NB4 (cell line): ENCODE results near the gene KANSL3.

ENCODE experiments used
- DNase-seq: peaks from one replicate; pipeline ENCODE4 v3.0.0; 2010; ENCODE audit warnings: low read depth
- H3K4me3 ChIP-seq: one replicate; pipeline ENCODE4 v1.5.1; 2011; ENCODE audit warnings: mild to moderate bottlenecking, low read depth, low read length, moderate library complexity
- MYC ChIP-seq: IDR thresholded peaks from 2 replicates; pipeline ENCODE4 v1.6.1; 2011; ENCODE audit warnings: low read depth, low read length
- POLR2A ChIP-seq: IDR thresholded peaks from 2 replicates; pipeline ENCODE4 v1.6.1; 2011; ENCODE audit warnings: mild to moderate bottlenecking; ENCODE audit not compliant: insufficient read length; ENCODE audit errors: extremely low read depth
- TF ChIP-seq, protein P1 (sequence below): IDR thresholded peaks from one replicate; pipeline ENCODE4 v1.5.1; 2012; ENCODE audit warnings: low read depth, low read length
- TF ChIP-seq, protein P2 (sequence below): IDR thresholded peaks from 2 replicates; pipeline ENCODE4 v1.6.1; 2011; ENCODE audit warnings: low read depth, low read length

Gene KANSL3

DNA sequence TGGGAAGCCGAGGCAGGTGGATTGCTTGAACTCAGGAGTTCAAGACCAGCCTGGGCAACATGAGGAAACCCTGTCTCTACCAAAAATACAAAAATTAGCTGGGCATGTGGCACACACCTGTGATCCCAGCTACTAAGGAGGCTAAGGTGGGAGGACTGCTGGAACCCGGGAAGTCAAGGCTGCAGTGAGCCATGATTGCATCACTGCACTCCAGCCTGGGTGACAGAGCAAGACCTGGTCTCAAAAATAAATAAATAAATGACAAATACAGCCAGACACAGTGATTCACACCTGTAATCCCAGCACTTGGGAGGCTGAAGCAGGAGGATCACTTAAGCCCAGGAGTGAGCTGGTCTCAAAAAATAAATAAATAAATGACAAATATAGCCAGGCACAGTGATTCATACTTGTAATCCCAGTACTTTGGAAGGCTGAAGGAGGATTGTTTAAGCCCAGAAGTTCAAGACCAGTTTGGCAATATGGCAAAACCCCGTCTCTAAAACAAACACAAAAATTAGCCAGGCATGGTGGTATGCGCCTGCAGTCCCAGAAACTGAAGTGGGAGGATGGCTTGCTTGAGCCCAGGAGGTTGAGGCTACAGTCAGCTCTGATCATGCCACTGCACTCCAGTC is 6.2 kb downstream of the KANSL3 start:
- H3K4me3 ChIP-seq: no peak overlapping the region
- no peak for TF ChIP-seq POLR2A
- TF ChIP-seq, protein P1, sequence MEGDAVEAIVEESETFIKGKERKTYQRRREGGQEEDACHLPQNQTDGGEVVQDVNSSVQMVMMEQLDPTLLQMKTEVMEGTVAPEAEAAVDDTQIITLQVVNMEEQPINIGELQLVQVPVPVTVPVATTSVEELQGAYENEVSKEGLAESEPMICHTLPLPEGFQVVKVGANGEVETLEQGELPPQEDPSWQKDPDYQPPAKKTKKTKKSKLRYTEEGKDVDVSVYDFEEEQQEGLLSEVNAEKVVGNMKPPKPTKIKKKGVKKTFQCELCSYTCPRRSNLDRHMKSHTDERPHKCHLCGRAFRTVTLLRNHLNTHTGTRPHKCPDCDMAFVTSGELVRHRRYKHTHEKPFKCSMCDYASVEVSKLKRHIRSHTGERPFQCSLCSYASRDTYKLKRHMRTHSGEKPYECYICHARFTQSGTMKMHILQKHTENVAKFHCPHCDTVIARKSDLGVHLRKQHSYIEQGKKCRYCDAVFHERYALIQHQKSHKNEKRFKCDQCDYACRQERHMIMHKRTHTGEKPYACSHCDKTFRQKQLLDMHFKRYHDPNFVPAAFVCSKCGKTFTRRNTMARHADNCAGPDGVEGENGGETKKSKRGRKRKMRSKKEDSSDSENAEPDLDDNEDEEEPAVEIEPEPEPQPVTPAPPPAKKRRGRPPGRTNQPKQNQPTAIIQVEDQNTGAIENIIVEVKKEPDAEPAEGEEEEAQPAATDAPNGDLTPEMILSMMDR: no peak
- TF ChIP-seq MYC: no peak
- TF ChIP-seq, protein P2, sequence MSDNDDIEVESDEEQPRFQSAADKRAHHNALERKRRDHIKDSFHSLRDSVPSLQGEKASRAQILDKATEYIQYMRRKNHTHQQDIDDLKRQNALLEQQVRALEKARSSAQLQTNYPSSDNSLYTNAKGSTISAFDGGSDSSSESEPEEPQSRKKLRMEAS: no peak
- no peak for DNase-seq

DNA sequence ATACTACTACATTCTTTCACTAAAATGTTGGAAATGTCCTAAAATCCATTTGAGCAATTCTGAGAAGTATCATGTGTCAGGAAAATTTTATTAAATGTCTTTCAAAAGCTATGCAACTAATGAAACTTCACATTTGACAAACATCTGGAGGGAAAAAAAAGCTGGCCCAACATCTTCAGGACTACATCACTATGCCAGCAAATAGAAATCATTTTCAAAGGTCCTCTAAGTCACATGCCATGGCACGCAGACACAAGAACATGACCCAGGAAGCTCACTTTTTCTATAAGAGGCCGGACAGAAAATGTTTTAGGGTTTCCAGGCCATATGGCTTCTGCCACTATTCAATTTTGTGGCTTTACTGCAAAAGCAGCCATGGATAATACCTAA is 11.6 kb downstream of the KANSL3 start:
- no peak overlapping the region for H3K4me3 ChIP-seq
- no peak for DNase-seq
- TF ChIP-seq, protein P1: no peak
- TF ChIP-seq POLR2A (no peak), MYC (no peak)
- TF ChIP-seq, protein P2: no peak

DNA sequence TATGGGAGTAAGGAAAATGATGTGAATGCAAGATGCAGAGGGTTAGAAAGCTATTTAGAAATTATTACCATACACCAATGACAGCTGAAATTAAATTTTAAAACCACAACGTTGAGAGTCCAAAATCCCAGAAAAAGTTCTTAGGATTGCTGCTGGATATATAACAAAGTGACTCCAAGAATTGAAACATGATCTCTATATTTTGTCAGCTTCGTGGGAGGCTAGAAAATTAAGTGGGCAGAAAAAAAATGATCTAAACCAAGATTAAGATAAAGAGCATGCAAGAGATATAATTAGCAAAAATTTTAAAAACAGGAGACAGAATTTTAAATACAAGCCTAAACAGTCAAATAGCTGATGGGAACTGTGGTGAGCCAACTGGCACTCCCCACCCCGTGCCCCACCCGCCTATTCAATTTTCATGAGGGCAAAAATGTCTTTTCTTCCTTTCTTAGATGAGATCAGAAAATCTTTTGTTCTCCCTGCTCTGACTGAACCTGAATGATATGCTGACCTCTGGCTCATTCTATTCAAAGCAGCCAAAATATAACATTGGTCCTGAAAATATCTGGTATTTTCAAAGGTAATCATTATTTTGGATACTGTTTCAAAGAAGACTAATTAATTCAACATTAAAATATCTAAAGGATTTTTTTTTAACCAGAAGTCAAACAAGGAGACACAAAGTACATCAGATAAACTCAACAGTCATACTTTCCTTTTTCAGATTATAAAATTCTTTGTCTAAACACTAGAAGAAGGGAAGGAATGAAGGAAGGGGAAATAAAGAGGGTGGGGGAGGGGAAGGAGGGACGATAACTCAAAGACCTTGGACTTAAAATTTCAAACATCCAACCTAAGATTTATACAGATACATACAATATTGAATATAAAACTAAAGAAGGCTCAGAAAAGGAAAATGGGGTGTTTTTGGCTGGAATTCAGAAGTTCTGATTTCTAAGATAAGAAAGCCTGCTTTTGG is 12.2 kb downstream of the KANSL3 start:
- DNase-seq: no peak
- H3K4me3 ChIP-seq: no peak overlapping the region
- TF ChIP-seq, protein P2: no peak
- TF ChIP-seq MYC (no peak), POLR2A (no peak)
- TF ChIP-seq, protein P1: no peak

DNA sequence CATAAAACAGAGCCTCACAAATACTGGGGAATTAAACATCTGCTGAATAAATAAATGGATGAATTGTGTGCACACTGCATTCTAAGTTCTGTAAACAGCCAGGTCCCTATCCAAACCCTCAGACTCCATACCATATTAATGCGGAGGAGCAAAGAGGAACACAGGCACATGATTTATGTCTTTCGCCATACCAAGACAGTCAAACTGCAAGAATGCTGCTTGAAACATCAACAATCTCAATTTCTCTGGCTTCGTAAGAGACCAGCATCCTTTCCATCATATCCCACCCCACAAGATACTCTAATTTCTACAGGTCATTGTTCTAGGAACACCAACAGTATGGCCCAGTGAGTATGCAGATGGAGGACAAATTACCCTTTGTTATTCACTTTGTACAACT is 15.0 kb downstream of the KANSL3 start:
- DNase-seq: no peak

DNA sequence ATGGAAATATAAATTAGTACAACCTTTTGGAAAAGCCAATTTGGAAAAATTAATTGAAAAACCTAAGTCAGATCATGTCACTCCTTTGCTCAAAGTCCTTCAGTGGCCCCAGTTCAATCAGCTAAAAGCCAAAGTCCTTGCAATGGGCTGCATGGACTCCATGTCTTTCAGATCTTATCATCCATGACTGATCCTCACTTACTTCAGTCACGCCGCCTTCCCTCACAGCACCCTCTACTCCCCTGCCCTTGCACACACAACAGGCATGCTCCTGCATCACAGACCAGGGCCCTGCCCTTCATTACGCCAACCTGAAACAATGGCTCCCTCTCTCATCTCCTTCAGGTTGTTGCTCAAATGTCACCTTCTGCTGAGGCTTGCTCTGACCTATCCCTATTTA is 15.6 kb downstream of the KANSL3 start:
- TF ChIP-seq, protein P2: no peak
- TF ChIP-seq, protein P1: no peak
- TF ChIP-seq POLR2A: no peak
- DNase-seq: no peak
- no peak overlapping the region for H3K4me3 ChIP-seq

More for the DNA sequence above, 15.0 kb downstream of the KANSL3 start:
- H3K4me3 ChIP-seq: no peak overlapping the region
- TF ChIP-seq POLR2A: no peak
- TF ChIP-seq, protein P2: no peak
- no peak for TF ChIP-seq MYC
- TF ChIP-seq, protein P1: no peak
